ENCODE data around the gene NUP93. TPM values are rescaled to one million over a fixed set of nuclear protein-coding genes. Genes with fewer than 3 reads are reported as not detected.

Gene NUP93
- polyA plus RNA-seq, 2 of the 4 experiments (the other 2 are of a cell fraction), result 87.3 to 91.4 TPM

GRCh38 chr16:56847173-56847910 is 117.4 kb downstream of the NUP93 start:
- ATAC-seq (no peak), FAIRE-seq (no peak)
- peak overlapping the region in 1 of 2 experiments; percentile 76; a peak in 4 of 6 replicates for H3K27ac ChIP-seq

GRCh38 chr16:56848029-56848936 is 118.4 kb downstream of the NUP93 start:
- CTCF ChIA-PET, result interaction anchor here (1.0 to 12.8 kb wide), 10 partner anchors 10 to 147 kb away, joined by 3 to 151 read pairs (median 4); partner anchors contain the start of gene SLC12A3
- TF ChIP-seq MAFK (IDR thresholded peaks at IDR 0.05; ENCODE audit: partially characterized antibody), result peak; percentile 78
- no peak for TF ChIP-seq USF2 (IDR thresholded peaks at IDR 0.05)
- FAIRE-seq (no peak), ATAC-seq (peak in 1 of 2 experiments; percentile 32; a peak in 2 of 6 replicates), DNase-seq (ENCODE audit: low read depth in 1 of 2, low spot score in 1 of 2) (no peak)
- Histone ChIP-seq H3K4me1 (peaks cover 46% of the 10 kb centered on the region), H3K4me2 (peak overlapping the region; percentile 27; the same call in 1 of the 3 replicates), H3K27ac (peak overlapping the region; percentile 49 to 76), H3K9me3 (no peaks in the 10 kb centered on the region), H3K4me3 (no peak overlapping the region)
- POLR2A ChIA-PET, result no interaction called here
- 78% methylated on average over 11 of the region's 11 CpGs for WGBS (ENCODE audit: missing lambda C conversion rate)

More at GRCh38 chr16:56847173-56847910, 117.4 kb downstream of the NUP93 start:
- Histone ChIP-seq H3K9me3 (no peaks in the 10 kb centered on the region), H3K4me2 (no peak overlapping the region), H3K4me1 (peaks cover 46% of the 10 kb centered on the region), H3K4me3 (no peak overlapping the region)
- WGBS (ENCODE audit: missing lambda C conversion rate), result 87% methylated on average over 9 of the region's 9 CpGs
- no peak for DNase-seq (ENCODE audit: low read depth in 1 of 2, low spot score in 1 of 2)
- TF ChIP-seq ELK1 (IDR thresholded peaks at IDR 0.05; ENCODE audit: low read depth, low read length) (no peak), NR3C1 (IDR thresholded peaks at IDR 0.05) (no peak), HOXB13 (CRISPR knock-in tag; IDR thresholded peaks at IDR 0.05; ENCODE audit: low read depth) (no peak)
- POLR2A ChIA-PET, result interaction anchor here (1.0 kb wide), 1 partner anchor 142 kb away, joined by 3 read pairs; the partner anchor contains the start of gene NLRC5
- CTCF ChIA-PET, result interaction anchor here (0.7 to 12.8 kb wide), 8 partner anchors 10 to 146 kb away, joined by 3 to 151 read pairs (median 4); partner anchors contain the start of gene SLC12A3

- ChIA-PET POLR2A (no interaction called here), CTCF (interaction anchor here (0.6 to 12.8 kb wide), 9 partner anchors 10 to 501 kb away, joined by 3 to 151 read pairs (median 4); partner anchors contain the start of gene SLC12A3)
- 60% methylated on average over 7 of the region's 7 CpGs for WGBS (ENCODE audit: missing lambda C conversion rate)
- DNase-seq (ENCODE audit: low read depth in 1 of 2, low spot score in 1 of 2), result no peak
- Histone ChIP-seq H3K4me1 (peaks cover 46% of the 10 kb centered on the region), H3K4me3 (no peak overlapping the region), H3K27ac (peak overlapping the region; percentile 49 to 76; a peak in 5 of 6 replicates), H3K9me3 (no peaks in the 10 kb centered on the region), H3K4me2 (peak overlapping the region; percentile 27)
- TF ChIP-seq USF2 (IDR thresholded peaks at IDR 0.05), result peak; percentile 37; the same call in 1 of the 2 replicates
- peak; percentile 57; the same call in 1 of the 2 replicates for TF ChIP-seq MAX (IDR thresholded peaks at IDR 0.05)
- TF ChIP-seq RARB (CRISPR knock-in tag; IDR thresholded peaks at IDR 0.05), result no peak
- ATAC-seq, result peak in 1 of 2 experiments; percentile 66; a peak in 3 of 6 replicates
- no peak for FAIRE-seq
Observed at GRCh38 chr16:56848955-56849689, 119.2 kb downstream of the NUP93 start.
